H1 (cell line): ENCODE measurements around the gene PABPC1L. TPM values are rescaled to one million over a fixed set of nuclear protein-coding genes. Genes with fewer than 3 reads are reported as not detected.
"Not testable (repeated sequence)": the region's sequence is repeated elsewhere in the genome, so short reads cannot be mapped to it uniquely, and the experiment has no call there.

Experiments used
- CTCF ChIA-PET: fragments of 300-600 bp; sonication (Branson Sonifier 250); formaldehyde crosslinking; loops from one replicate; lab custom pipeline; 2021; ENCODE audit not compliant: partially characterized antibody; lab: Charles Lee
- POLR2A ChIA-PET: fragments of 300-600 bp; sonication (Branson Sonifier 250); formaldehyde crosslinking; loops from one replicate; lab custom pipeline; 2021; ENCODE audit warnings: inconsistent platforms; ENCODE audit not compliant: partially characterized antibody; lab: Charles Lee
- DNase-seq, 2 experiments: peaks; one replicate each; pipeline versions ENCODE4 v3.0.0 to v3.0.0-alpha.2; 2010 to 2022; ENCODE audit warnings: low spot score in 2 of 2, low read depth in 1 of 2, mixed read lengths in 1 of 2
- FAIRE-seq: peaks from 2 replicates; lab custom pipeline; 2011; peaks lifted over from hg19 to GRCh38; lab: Jason Lieb, UNC
- H2AFZ ChIP-seq: 2 replicates; pipeline ENCODE4 v1.8.1; 2012; ENCODE audit warnings: low read length, inconsistent platforms
- H2AK5ac ChIP-seq: 2 replicates; pipeline ENCODE4 v1.6.1; 2013; ENCODE audit warnings: low read depth, low read length
- H2BK120ac ChIP-seq: replicated peaks from 2 replicates; pipeline ENCODE3; 2013; ENCODE audit warnings: low read depth, low read length, inconsistent platforms
- H2BK12ac ChIP-seq: 2 replicates; pipeline ENCODE4 v1.6.1; 2013; ENCODE audit warnings: low read depth, low read length
- H2BK15ac ChIP-seq: 2 replicates; pipeline ENCODE4 v1.6.1; 2013; ENCODE audit warnings: low read length
- H2BK20ac ChIP-seq: 2 replicates; pipeline ENCODE4 v1.6.1; 2013; ENCODE audit warnings: low read length
- H2BK5ac ChIP-seq: 2 replicates; pipeline ENCODE4 v1.6.1; 2013; ENCODE audit warnings: low read depth, low read length
- H3K14ac ChIP-seq: 2 replicates; pipeline ENCODE4 v1.6.1; 2013; ENCODE audit warnings: inconsistent platforms; ENCODE audit not compliant: insufficient read length
- H3K18ac ChIP-seq: 2 replicates; pipeline ENCODE4 v1.6.1; 2013; ENCODE audit warnings: low read length; ENCODE audit errors: extremely low read depth
- H3K23ac ChIP-seq: 2 replicates; pipeline ENCODE4 v1.6.1; 2013; ENCODE audit warnings: inconsistent platforms; ENCODE audit not compliant: insufficient read length
- H3K23me2 ChIP-seq: 2 replicates; pipeline ENCODE4 v1.6.1; 2013; ENCODE audit warnings: low read depth, low read length
- H3K27ac ChIP-seq: 2 replicates; pipeline ENCODE4 v1.6.1; 2011; ENCODE audit warnings: low read depth, low read length, inconsistent platforms
- H3K27me3 ChIP-seq, 4 experiments: replicated peaks in 1 of 4; 1 replicate in 1 of 4; 2 replicates in 3 of 4; pipeline versions ENCODE4 v1.6.1 to v1.8.1; 2011 to 2013; ENCODE audit warnings: low read length in 3 of 4, mild to moderate bottlenecking in 3 of 4, inconsistent platforms in 2 of 4, mixed read lengths in 2 of 4, moderate library complexity in 1 of 4; ENCODE audit not compliant: control insufficient read depth in 3 of 4, insufficient read depth in 3 of 4; ENCODE audit errors: extremely low read depth in 1 of 4
- H3K36me3 ChIP-seq, 4 experiments: 2 replicates each; pipeline versions ENCODE4 v1.6.1 to v1.8.1; 2011 to 2013; ENCODE audit warnings: mild to moderate bottlenecking in 4 of 4, low read length in 3 of 4, moderate library complexity in 2 of 4, control low read depth in 1 of 4, inconsistent platforms in 1 of 4; ENCODE audit not compliant: insufficient read depth in 4 of 4, control insufficient read depth in 2 of 4
- H3K4ac ChIP-seq: replicated peaks from 2 replicates; pipeline ENCODE3; 2013; ENCODE audit warnings: low read length, low read depth, mixed read lengths, inconsistent platforms; ENCODE audit not compliant: insufficient read length
- H3K4me1 ChIP-seq, 4 experiments: replicated peaks in 1 of 4; 1 replicate in 1 of 4; 2 replicates in 3 of 4; pipeline versions ENCODE4 v1.6.1 to v1.8.1; 2011 to 2013; ENCODE audit warnings: low read length in 3 of 4, inconsistent platforms in 2 of 4, mixed read lengths in 1 of 4; ENCODE audit not compliant: insufficient read depth in 4 of 4, control insufficient read depth in 3 of 4
- H3K4me2 ChIP-seq, 2 experiments: 2 replicates each; pipeline versions ENCODE4 v1.6.1 to v1.8.1; 2011 to 2013; ENCODE audit warnings: low read depth in 2 of 2, low read length in 2 of 2, control low read depth in 1 of 2, inconsistent platforms in 1 of 2, mild to moderate bottlenecking in 1 of 2; ENCODE audit not compliant: insufficient read depth in 1 of 2
- H3K4me3 ChIP-seq, 4 experiments: fragments of 200-600, 300-600 bp in 1 of 4; sonication (generic), shearing (Covaris generic), sonication (Bioruptor Twin) in 1 of 4; 2 replicates each; pipeline versions ENCODE4 v1.5.1 to v1.8.1; 2011 to 2016; ENCODE audit warnings: low read length in 4 of 4, low read depth in 3 of 4, control low read depth in 2 of 4, inconsistent platforms in 2 of 4, mild to moderate bottlenecking in 2 of 4, mixed read lengths in 1 of 4, moderate library complexity in 1 of 4; ENCODE audit not compliant: insufficient read depth in 2 of 4; ENCODE audit errors: extremely low read depth in 1 of 4
- H3K56ac ChIP-seq: replicated peaks from 2 replicates; pipeline ENCODE3; 2013; ENCODE audit warnings: low read depth, mild to moderate bottlenecking, mixed read lengths, low read length, inconsistent platforms; ENCODE audit not compliant: insufficient read length
- H3K79me1 ChIP-seq: 2 replicates; pipeline ENCODE4 v1.6.1; 2013; ENCODE audit warnings: low read depth, low read length, control low read depth
- H3K79me2 ChIP-seq, 2 experiments: 2 replicates each; pipeline versions ENCODE4 v1.6.1 to v1.8.1; 2012 to 2013; ENCODE audit warnings: low read length in 2 of 2, mild to moderate bottlenecking in 2 of 2, inconsistent platforms in 1 of 2; ENCODE audit not compliant: insufficient read depth in 2 of 2, control insufficient read depth in 1 of 2
- H3K9ac ChIP-seq, 4 experiments: replicated peaks in 1 of 4; 1 replicate in 1 of 4; 2 replicates in 3 of 4; pipeline versions ENCODE4 v1.6.1 to v1.8.1; 2011 to 2013; ENCODE audit warnings: low read depth in 3 of 4, low read length in 3 of 4, control low read depth in 2 of 4, mild to moderate bottlenecking in 2 of 4, moderate library complexity in 2 of 4, inconsistent platforms in 1 of 4; ENCODE audit errors: extremely low read depth in 1 of 4
- H3K9me3 ChIP-seq, 2 experiments: 2 replicates each; pipeline versions ENCODE4 v1.6.1 to v1.8.1; 2012 to 2013; ENCODE audit warnings: mild to moderate bottlenecking in 2 of 2, moderate library complexity in 2 of 2, control low read depth in 1 of 2, inconsistent platforms in 1 of 2, low read depth in 1 of 2, low read length in 1 of 2, mixed read lengths in 1 of 2; ENCODE audit not compliant: insufficient read depth in 2 of 2
- H4K20me1 ChIP-seq, 2 experiments: replicated peaks in 1 of 2; 2 replicates each; pipeline versions ENCODE3 to v1.8.1; 2011 to 2013; ENCODE audit warnings: inconsistent platforms in 2 of 2, low read length in 2 of 2, mild to moderate bottlenecking in 1 of 2; ENCODE audit not compliant: insufficient read depth in 2 of 2, control insufficient read depth in 1 of 2
- H4K5ac ChIP-seq: 2 replicates; pipeline ENCODE4 v1.6.1; 2013; ENCODE audit warnings: low read length, low read depth, mixed read lengths, inconsistent platforms; ENCODE audit not compliant: insufficient read length
- H4K8ac ChIP-seq: 2 replicates; pipeline ENCODE4 v1.8.0; 2013; ENCODE audit warnings: mild to moderate bottlenecking, moderate library complexity, low read length, inconsistent platforms; ENCODE audit not compliant: insufficient read depth; ENCODE audit errors: extremely low read depth
- H4K91ac ChIP-seq: replicated peaks from 2 replicates; pipeline ENCODE3; 2013; ENCODE audit warnings: low read length, mixed read lengths, inconsistent platforms; ENCODE audit not compliant: insufficient read length
- KDM4A ChIP-seq: IDR thresholded peaks from one replicate; pipeline ENCODE4 v1.7.1; 2012; ENCODE audit warnings: low read depth, mild to moderate bottlenecking, moderate library complexity, low read length, inconsistent platforms; ENCODE audit not compliant: severe bottlenecking
- NRF1 ChIP-seq: IDR thresholded peaks from 2 replicates; pipeline ENCODE4 v1.6.1; 2011; ENCODE audit warnings: mild to moderate bottlenecking, low read depth, low read length, improper control_type of control experiment
- TBP ChIP-seq: IDR thresholded peaks from 2 replicates; pipeline ENCODE4 v1.6.1; 2011; ENCODE audit warnings: low read depth, low read length, improper control_type of control experiment
- WGBS, 2 experiments: shearing (Covaris generic) in 1 of 2; methylation state at CpG; one replicate each; pipeline versions ENCODE4 v1.1.6 to v1.1.7; 2013 to 2015; ENCODE audit warnings: low lambda C conversion rate in 2 of 2, mixed read lengths in 2 of 2, inconsistent platforms in 1 of 2, low coverage in 1 of 2, missing lambda C conversion rate in 1 of 2; ENCODE audit not compliant: insufficient replicate concordance in 2 of 2, insufficient coverage in 1 of 2, insufficient read length in 1 of 2; ENCODE audit errors: extremely low coverage in 1 of 2, missing lambda C conversion rate in 1 of 2; 5-methylcytosine and 5-hydroxymethylcytosine counted together
- polyA plus RNA-seq, 7 experiments: library from polyadenylated mRNA; depleted of rRNA in 3 of 7; stranded (reverse) in 5 of 7; unstranded in 2 of 7; fragments of >200 nt in 5 of 7; fragments of 200-250 nt in 2 of 7; gene quantifications; 1 replicate in 5 of 7; 2 replicates in 1 of 7; 4 replicates in 1 of 7; pipeline versions ENCODE4 v1.2.1 to v1.2.3, GENCODE V29; 2011 to 2013; ENCODE audit warnings: missing spikeins in 2 of 7, mixed read lengths in 2 of 7
- total RNA-seq: library from RNA; stranded (reverse); fragmentation: NEBNext Ultra II Directional; extraction: Animal tissue kit (Norgen Biotek cat#: 25700); gene quantifications from 2 replicates; pipeline ENCODE4 v1.2.1, GENCODE V29; 2021

PABPC1L gene
- total and polyA plus RNA-seq, 2 of the 8 experiments (the other 6 are each of a cell fraction or from before 2014, with no cell fraction given), result 61.1 to 108 TPM

DNA sequence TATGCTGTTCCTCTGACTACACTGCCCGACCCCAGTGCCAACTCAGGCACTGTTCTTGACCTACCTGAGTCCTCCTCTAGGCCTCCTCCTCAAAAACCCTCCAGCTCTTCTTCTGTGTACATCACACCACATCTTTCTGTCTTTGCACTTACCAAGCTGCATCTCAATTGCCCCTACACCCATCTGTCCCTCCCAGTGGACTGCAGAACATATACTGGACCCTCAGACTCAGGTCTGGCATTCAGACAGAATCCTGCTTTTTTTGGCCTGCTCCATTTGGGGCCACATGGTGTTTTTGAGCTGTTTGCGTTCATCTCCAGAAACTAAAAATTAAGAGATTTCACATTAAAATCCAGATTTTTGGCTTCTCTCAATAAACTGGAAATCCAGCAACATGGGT, 47.6 kb upstream of the PABPC1L start (continued):
- TF ChIP-seq KDM4A (no peak), NRF1 (no peak), TBP (no peak)
- TF ChIP-seq, all 59 proteins: peak for 0

- not testable (repeated sequence) for H2BK15ac ChIP-seq, H3K9ac ChIP-seq, H3K23me2 ChIP-seq, H4K20me1 ChIP-seq, H2AFZ ChIP-seq, H2AK5ac ChIP-seq, H3K27ac ChIP-seq, H3K79me1 ChIP-seq, H3K36me3 ChIP-seq, H2BK5ac ChIP-seq, H2BK120ac ChIP-seq, H4K5ac ChIP-seq, H3K4me1 ChIP-seq, H3K27me3 ChIP-seq, H4K91ac ChIP-seq, H3K4ac ChIP-seq, H3K9me3 ChIP-seq, H3K18ac ChIP-seq, H3K23ac ChIP-seq, H3K14ac ChIP-seq, H2BK12ac ChIP-seq, H3K56ac ChIP-seq, H3K4me2 ChIP-seq, H2BK20ac ChIP-seq, H3K4me3 ChIP-seq, H3K79me2 ChIP-seq, H4K8ac ChIP-seq, FAIRE-seq
- ChIA-PET POLR2A (interaction anchor here (0.9 kb wide), 1 partner anchor 63 kb away, joined by 3 read pairs; no protein-coding TSS in a partner anchor), CTCF (interaction anchor here (0.6 to 4.4 kb wide), 11 partner anchors 11 to 158 kb away, joined by 3 to 43 read pairs (median 3); no protein-coding TSS in a partner anchor)
- peak in 1 of 2 experiments; percentile 14 for DNase-seq
- 80% methylated on average over 4 of the region's 4 CpGs; no CpG with 5 or more reads in 1 of the 2 experiments for WGBS, 2 experiments
These were observed 46.3 kb upstream of the PABPC1L start for GRCh38 chr20:44863365-44864084.
